MV-4-11 (cell line): ENCODE results near the gene SESN1.
"Not testable (repeated sequence)": the region's sequence is repeated elsewhere in the genome, so short reads cannot be mapped to it uniquely, and the experiment has no call there.

Experiments
- DNase-seq: peaks from one replicate; lab custom pipeline; 2025; lab: John Stamatoyannopoulos, UW

SESN1 gene

DNA sequence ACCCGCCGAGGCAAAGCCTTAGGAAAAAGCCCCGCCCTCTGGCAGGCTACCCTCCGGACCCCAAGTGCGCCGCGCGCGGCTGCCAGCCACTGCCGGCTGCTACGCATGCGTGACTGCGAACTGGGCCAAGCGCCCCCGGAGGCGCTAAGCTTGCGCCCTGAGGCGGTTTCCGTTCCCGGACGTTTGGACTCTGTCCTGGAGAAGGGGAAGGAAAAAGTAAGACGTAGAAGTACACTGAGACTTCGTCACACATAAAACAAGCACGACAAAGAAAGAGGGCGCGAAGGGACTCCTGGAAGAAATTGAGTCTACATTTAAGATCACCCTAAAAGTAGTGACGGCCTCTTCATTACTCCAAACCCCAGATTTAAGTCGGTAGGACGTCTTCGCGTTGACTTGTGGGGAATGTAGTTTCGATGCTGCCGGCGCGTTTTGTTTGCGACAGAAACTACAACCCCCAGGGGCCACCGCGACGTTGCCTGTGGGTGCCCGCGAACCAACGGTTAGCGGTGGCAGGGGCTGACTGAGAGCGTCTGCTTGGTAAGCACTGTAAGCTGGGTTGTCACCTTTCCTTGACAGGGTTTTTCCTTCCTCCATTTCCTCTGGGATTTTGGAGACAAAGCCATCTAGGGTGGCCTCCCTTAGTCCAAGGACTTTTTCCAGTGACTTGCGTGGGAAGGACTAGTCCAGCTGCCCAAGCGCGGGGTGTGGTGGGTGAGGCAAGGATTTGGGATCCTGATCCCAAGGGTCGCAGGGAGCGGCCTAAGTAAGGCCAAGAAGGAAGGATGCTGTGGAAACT lies 589 bp upstream of the SESN1 start, which contains the start of gene CEP57L1:
Gene CEP57L1, plus strand, starts transcription at position 472 of the 799 bp plus-strand sequence. CDS start 49,715 bp downstream, outside the sequence.
- DNase-seq: peak; percentile 93

- no peak for DNase-seq
Measured at GRCh38 chr6:109093732-109094415, 772 bp downstream of the SESN1 start.

DNA sequence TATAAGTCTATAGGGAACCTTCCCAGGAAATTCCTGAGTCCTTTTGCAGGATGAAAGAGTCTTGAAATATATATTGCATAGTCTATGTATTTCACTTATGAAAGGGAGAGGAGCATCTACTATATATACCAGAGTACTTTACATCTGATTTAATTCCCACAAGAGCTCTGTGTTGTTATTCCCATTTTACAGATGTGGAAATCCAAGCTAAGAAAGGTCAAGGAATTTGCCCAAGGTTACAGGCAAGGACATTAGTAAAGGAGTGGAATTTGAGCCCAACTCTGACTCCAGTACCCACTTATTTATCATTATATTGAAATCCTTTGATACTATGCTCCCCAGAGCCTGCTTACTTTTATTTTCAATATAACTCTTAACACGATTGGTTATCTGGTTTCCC lies 2.6 kb downstream of the SESN1 start:
- no peak for DNase-seq

DNA sequence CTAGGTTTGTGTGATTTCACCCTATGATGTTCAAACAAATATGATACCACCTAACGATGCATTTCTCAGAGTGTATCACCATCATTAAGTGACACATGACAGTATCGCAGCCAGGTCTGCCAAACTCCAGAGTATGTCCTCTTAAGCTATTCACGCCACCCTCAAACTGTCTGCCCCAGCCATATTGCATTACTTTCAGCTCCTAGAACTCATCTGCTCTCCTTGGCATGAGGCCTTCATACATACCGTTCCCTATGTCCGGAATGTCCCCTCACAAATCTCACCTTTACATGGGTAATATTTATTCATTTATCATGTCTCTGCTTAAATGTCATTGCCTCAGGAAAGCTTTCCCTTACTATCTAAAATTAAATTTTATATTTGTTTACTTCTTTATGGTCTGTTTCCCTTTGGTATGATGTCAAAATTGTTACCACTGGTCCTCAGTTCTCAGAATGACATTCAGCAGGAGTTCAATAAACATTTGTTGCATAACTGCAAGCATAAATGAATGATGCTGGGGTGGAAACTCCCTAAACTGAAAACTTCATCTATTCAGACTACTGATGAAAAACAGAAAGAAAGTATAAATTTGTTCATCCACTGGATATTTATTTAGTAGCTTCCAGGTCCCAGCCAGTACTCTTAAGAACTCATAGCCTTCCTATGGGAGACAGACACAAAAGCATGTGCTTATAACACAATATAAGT lies 3.2 kb downstream of the SESN1 start:
- no peak for DNase-seq

- DNase-seq: no peak
Measured at GRCh38 chr6:109088995-109089394, 5.7 kb downstream of the SESN1 start.

DNA sequence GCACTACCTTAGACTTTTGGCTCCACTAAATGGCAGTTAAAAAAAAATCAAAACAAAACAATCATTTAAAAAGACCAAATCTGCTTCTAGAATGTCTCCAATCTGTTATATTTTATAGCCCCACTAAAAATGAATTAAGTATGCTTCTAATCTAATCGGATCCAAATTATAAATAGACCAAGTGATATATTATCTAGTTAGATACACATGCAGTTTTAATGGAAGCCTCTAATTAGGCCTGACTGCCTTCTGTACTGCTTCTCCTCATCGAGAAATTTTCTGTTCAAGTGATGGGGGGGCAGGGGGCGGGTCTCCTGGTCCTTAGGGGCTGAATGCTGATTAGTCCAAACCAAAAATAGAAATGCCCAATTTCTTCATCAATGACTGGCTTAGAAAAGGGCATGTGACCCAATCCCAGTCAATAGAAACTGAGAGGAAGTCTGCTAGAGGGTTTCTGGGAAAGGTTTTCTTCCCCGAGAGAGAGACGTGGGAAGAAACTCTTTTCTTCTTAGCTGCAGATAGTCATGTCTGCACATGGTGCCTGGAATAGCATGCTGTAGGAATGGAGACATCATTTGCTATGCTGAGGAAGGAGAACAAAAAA lies 6.9 kb downstream of the SESN1 start:
- DNase-seq: peak; percentile 23

- not testable (repeated sequence) for DNase-seq
Measured at GRCh38 chr6:109084146-109084545, 10.5 kb downstream of the SESN1 start.

DNA sequence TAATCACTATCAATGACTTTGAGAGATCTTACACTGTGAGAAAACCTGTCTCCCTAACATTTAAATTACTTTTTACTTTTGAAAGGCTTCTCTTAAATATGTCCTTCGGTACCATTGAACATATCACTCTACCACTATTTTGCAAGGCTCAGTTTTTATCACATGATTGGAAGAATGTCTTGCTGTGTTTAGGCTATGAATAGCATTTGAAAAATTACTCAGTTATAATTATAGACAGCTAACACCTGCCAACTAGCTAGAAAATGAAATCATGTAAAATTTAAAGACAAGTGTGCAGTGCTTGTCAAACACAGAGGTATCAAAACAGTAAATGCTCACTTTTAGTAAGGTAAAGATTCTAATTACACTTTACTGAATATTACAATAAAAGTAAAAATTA lies 11.0 kb downstream of the SESN1 start:
- no peak for DNase-seq

- peak; percentile 84 for DNase-seq
Measured at GRCh38 chr6:109082188-109082577, 12.5 kb downstream of the SESN1 start.

DNA sequence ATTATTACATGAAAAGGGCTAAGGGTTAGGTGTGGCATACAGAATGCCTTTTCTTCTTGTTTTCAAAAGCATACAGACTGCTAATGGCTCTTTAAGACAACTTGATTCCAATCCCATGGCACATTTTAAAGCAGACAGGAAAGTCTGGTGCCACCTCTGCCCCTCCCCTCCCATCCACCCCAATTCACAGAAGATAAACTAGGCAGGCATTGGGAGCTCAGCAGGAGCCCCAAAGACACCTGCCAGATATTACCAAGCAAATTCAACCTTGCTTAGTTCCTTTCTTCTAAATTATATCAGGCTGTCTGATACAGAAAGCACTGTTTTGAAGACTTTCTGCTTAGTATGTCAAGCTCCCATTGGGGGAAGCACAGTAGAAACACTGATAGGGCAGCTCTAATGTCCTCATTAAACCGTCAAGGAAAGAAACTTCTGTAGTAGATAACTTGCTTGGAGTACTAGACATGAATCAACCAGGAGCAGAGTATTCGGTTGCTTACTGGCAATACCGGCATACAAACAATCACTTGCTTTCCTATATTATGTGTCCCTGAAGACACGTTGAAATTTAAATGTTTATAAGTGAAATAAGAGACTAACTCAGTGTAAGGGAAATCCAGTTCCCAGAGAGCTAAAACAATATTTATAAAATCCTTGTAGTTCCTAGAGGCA lies 13.0 kb downstream of the SESN1 start:
- no peak for DNase-seq

DNA sequence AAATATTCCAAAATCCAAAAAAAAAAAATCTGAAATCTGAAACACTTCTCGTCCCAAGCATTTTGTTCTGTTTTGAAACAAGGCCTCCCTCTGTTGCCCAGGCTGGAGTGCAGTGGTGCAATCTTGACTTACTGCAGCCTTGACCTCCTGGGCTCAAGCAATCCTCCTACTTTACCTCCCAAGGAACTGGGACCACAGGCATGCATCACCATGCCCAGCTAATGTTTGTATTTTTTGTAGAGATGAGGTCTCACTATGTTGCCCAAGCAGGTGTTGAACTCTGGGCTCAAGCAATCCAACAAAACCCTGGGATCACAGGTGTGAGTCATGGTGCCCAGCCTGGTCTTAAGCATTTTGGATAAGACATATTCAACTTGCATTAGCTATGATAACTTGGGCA lies 13.6 kb downstream of the SESN1 start:
- no peak for DNase-seq

DNA sequence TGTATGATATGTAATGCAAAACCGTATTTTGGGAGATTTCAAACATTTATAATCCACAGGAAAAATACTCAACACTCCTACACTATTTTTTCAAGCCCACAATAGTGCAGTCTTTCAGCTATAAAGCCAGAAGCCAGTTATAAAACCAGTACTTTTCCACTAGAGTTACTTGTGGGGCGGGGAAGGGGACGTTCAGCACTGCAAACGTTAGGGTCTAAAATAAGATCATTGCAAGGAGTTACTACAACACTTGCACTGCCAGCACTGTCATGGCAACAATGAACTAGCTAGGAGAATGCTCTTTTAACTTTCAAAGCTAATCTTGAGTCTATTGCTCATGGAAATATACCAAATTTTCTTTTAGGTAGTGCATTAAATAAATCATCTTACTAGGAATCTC lies 14.7 kb downstream of the SESN1 start:
- DNase-seq: no peak

DNA sequence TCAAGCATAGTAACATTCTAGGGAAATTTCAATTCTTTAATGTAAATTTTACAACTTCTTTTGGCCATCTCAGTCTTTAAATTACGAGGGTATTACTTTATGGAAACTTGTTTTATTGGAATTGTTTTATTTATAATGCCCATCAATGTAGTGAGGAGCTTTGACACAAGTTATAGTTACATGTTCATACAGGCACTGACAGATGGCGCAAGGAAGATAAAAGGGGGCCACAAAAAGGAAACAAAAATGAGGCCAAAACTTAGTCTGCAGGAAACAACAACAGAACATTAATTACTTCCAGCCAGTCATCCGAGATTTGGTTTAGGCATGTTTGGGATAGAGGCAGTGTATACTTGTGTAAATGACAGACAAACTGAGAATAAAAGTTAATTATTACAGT lies 18.3 kb downstream of the SESN1 start:
- no peak for DNase-seq

DNA sequence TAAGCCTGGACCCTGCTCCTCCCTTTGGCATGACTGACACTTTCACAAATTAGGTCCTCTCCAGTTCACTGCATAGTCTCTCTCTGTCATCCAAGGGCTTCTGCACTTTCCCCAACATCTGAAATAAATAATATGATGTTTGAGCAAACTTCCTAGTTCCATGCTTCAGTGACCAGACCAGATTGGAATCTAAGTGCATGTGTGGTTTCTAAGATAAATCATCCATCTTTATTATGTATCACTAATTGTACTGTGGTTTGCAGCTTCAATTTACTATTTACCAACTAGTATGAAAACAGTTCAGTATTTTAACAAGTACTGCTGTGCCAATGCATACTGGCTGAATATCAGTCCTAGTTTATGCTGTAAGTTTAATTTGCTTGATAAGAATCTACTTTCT lies 18.7 kb downstream of the SESN1 start:
- no peak for DNase-seq

GRCh38 chr6:109074133-109074415 lies 20.6 kb downstream of the SESN1 start:
- no peak for DNase-seq

GRCh38 chr6:109073344-109074132 lies 21.1 kb downstream of the SESN1 start:
- DNase-seq: peak; percentile 62

GRCh38 chr6:109071125-109071917 lies 23.3 kb downstream of the SESN1 start:
- no peak for DNase-seq

DNA sequence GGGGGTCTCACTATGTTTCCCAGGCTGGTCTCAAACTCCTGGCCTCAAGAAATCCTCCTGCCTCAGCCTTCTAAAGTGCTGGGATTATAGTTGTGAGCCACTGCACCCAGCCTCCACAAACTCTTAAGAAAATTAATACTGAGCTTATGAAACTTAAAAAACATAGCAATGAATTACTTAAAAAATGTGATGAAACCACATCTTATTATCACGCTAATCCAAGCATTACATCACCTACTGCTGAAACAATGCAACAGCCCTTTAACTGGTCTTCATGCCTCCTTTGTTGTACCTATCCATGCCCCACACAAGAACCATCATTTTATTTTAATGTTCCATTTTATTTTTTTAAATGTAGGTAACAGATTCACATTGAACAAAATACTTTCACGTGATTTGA lies 24.9 kb downstream of the SESN1 start:
- DNase-seq: no peak

DNA sequence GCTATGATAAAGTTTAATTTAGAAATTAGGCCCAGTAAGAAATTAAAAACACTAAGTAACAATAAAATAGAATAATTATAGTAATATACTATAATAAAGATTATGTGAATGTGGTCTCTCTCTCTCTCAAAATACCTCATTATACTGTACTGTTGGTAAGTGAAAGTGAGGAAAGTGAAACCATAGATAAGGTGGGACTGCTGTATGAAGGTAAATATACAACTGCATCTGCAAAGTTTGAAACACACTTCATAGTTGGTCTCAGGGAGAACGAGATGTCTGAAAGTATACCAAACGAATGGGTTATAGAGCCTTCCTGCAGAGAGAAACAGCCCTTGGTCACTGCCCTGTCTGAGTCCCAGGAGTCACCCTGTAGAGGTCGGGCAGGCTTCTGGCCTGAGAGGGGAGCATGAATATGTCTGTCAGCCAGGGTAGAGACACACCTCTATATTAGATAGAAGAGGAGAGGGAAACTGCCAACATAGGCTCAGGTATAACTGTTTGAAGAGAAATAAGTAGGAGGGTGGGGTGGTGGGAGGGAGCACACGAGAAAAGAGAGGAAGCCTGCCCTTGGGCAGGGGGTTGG lies 31.8 kb downstream of the SESN1 start:
- DNase-seq: no peak

DNA sequence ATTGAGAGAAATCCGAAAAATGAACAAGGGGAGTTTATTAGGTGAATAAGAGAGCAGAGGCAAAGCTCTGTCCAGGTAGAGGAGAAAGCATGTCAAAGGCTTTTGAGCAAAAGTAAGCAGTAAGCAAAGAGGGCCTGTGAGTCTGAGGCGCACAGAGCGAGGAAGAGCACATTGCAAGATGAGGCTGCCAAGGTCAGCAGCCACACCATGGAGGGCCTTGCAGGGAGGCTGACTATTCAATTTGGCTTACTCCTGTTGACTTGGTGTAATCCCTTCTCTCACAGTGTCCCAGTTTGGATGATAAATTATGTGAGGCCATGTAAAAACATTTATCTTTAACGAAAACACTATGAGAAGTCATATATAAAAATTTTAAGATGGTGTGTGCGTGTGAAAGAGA lies 32.4 kb downstream of the SESN1 start:
- DNase-seq: no peak
